Adrenal gland (tissue), 12 donors: ENCODE data around the gene KIRREL3. TPM values are rescaled to one million over a fixed set of nuclear protein-coding genes. Genes with fewer than 3 reads are reported as not detected.

Experiments used
- DNase-seq, 7 donors: peaks; one replicate each; pipeline ENCODE4 v3.0.0-alpha.2; 2019 to 2020
- H3K27ac ChIP-seq, 5 donors: fragments of 200-600 bp; sonication (generic) in 4 of 5; 1 replicate in 3 of 5; 2 replicates in 2 of 5; pipeline versions ENCODE4 v1.5.1 to v1.8.0; 2016 to 2020; ENCODE audit warnings: mild to moderate bottlenecking in 1 of 5
- H3K27me3 ChIP-seq: fragments of 200-600 bp; 2 replicates; pipeline ENCODE4 v1.8.0; 2021
- H3K36me3 ChIP-seq, 2 donors: fragments of 200-600 bp; replicated peaks in 1 of 2; 1 replicate in 1 of 2; 2 replicates in 1 of 2; pipeline versions ENCODE4 v1.5.1 to v1.8.0; 2018 to 2022
- H3K4me1 ChIP-seq, 2 donors: fragments of 200-600 bp; replicated peaks in 1 of 2; 1 replicate in 1 of 2; 2 replicates in 1 of 2; pipeline versions ENCODE4 v1.5.1 to v1.8.0; 2018 to 2021
- H3K4me3 ChIP-seq, 4 donors: fragments of 200-600 bp; sonication (generic) in 3 of 4; one replicate each; pipeline ENCODE4 v1.5.1; 2016 to 2018
- H3K9me3 ChIP-seq, 3 donors: fragments of 200-600 bp; sonication (generic) in 1 of 3; replicated peaks in 1 of 3; 1 replicate in 2 of 3; 2 replicates in 1 of 3; pipeline versions ENCODE4 v1.5.1 to v1.8.0; 2016 to 2021
- CTCF ChIP-seq, 6 experiments: fragments of 450-650 bp in 4 of 6; fragments of 200-600 bp in 2 of 6; sonication (generic) in 1 of 6; IDR thresholded peaks; 1 replicate in 5 of 6; 2 replicates in 1 of 6; pipeline versions ENCODE4 v1.5.1 to v1.8.0; 2016 to 2021; ENCODE audit warnings: antibody characterized with exemption in 6 of 6, mild to moderate bottlenecking in 2 of 6, moderate library complexity in 1 of 6
- POLR2A ChIP-seq, 2 donors: fragments of 450-650 bp; IDR thresholded peaks; one replicate each; pipeline ENCODE4 v1.6.1; 2017; ENCODE audit warnings: antibody characterized with exemption in 2 of 2, mild to moderate bottlenecking in 2 of 2, moderate library complexity in 1 of 2
- WGBS, 4 donors: extraction: QIAGEN DNeasy Blood & Tissue Kit in 2 of 4; methylation state at CpG; one replicate each; pipeline versions ENCODE4 v1.1.5 to v1.1.7; 2013 to 2017; 5-methylcytosine and 5-hydroxymethylcytosine counted together
- intact Hi-C, 2 donors: fragments of 100-400 bp; cut with DNase I; formaldehyde crosslinking; loops; one replicate each; pipeline versions ENCODE4 v1.14.1 to v1.15.0; 2022 to 2023
- polyA plus RNA-seq, 3 donors: library from polyadenylated mRNA; stranded (reverse); fragments of 200-250 nt in 2 of 3; fragments of 350-450 nt in 1 of 3; fragmentation: Illumina TruSeq in 1 of 3; extraction: RNeasy Lipid Tissue Mini Kit (QIAGEN cat#74804) in 1 of 3; gene quantifications; one replicate each; pipeline ENCODE4 v1.2.3, GENCODE V29; 2013 to 2014
- total RNA-seq, 9 donors: library from RNA; depleted of rRNA in 4 of 9; stranded (reverse); fragments of >200 nt in 4 of 9; fragments of 120-200 nt in 1 of 9; fragmentation: NEBNext Ultra II Directional in 1 of 9; extraction: Animal tissue kit (Norgen Biotek cat#: 25700) in 1 of 9; gene quantifications; one replicate each; pipeline versions ENCODE4 v1.1.0 to v1.2.4, GENCODE V29; 2013 to 2023
- donor health status: healthy with polysubstance abuse.
- donor health status: Bipolar disorder and iron deficiency.
- donor health status: DM: yes; HTN: yes; CAD: no.
- donor health status: DM: no; HTN: no; CAD: no.
- donor health status: DM: no; HTN: no; CAD: no.
- donor health status: DM: yes; HTN: yes; CAD: no.

Gene KIRREL3
- total and polyA plus RNA-seq, 12 donors = 0.07 to 4.1 (median 0.64) TPM; not detected in 1

GRCh38 chr11:126809514-126810289 lies 190.9 kb downstream of the KIRREL3 start:
- intact Hi-C loops = no loop called here
- H3K36me3 ChIP-seq = no peaks in the 10 kb centered on the region
- no peak overlapping the region for H3K27ac ChIP-seq
- H3K9me3 ChIP-seq = no peaks in the 10 kb centered on the region
- no peaks in the 10 kb centered on the region for H3K4me1 ChIP-seq
- H3K4me3 ChIP-seq = no peak overlapping the region
- WGBS, 4 donors = 83 to 86% (median 84%) methylated on average over 6 of the region's 6 CpGs
- TF ChIP-seq POLR2A (IDR thresholded peaks at IDR 0.05) (no peak), CTCF (IDR thresholded peaks at IDR 0.05) (no peak)
- no peak for DNase-seq
- H3K27me3 ChIP-seq = no peaks in the 10 kb centered on the region

- no peak for TF ChIP-seq POLR2A (IDR thresholded peaks at IDR 0.05)
- TF ChIP-seq CTCF (IDR thresholded peaks at IDR 0.05) = no peak
- 33 to 43% (median 36%) methylated on average over 2 of the region's 2 CpGs for WGBS, 4 donors
- intact Hi-C loops = no loop called here
Measured at GRCh38 chr11:126808836-126809235, 191.7 kb downstream of the KIRREL3 start.

GRCh38 chr11:126808296-126808695 lies 192.3 kb downstream of the KIRREL3 start:
- Histone ChIP-seq H3K4me1 (no peaks in the 10 kb centered on the region), H3K36me3 (no peaks in the 10 kb centered on the region), H3K4me3 (no peak overlapping the region), H3K27ac (no peak overlapping the region), H3K9me3 (no peaks in the 10 kb centered on the region), H3K27me3 (no peaks in the 10 kb centered on the region)
- TF ChIP-seq CTCF (IDR thresholded peaks at IDR 0.05) (no peak), POLR2A (IDR thresholded peaks at IDR 0.05) (no peak)
- DNase-seq = no peak
- intact Hi-C loops = no loop called here
- WGBS, 4 donors = 42 to 67% (median 43%) methylated on average over 2 of the region's 2 CpGs

More at GRCh38 chr11:126808836-126809235, 191.7 kb downstream of the KIRREL3 start:
- Histone ChIP-seq H3K4me3 (no peak overlapping the region), H3K4me1 (no peaks in the 10 kb centered on the region), H3K36me3 (no peaks in the 10 kb centered on the region), H3K9me3 (no peaks in the 10 kb centered on the region), H3K27me3 (no peaks in the 10 kb centered on the region), H3K27ac (no peak overlapping the region)
- DNase-seq = no peak

GRCh38 chr11:126805870-126806269 lies 194.7 kb downstream of the KIRREL3 start:
- Histone ChIP-seq H3K36me3 (no peaks in the 10 kb centered on the region), H3K4me1 (no peaks in the 10 kb centered on the region), H3K4me3 (no peak overlapping the region), H3K27ac (no peak overlapping the region), H3K27me3 (no peaks in the 10 kb centered on the region), H3K9me3 (no peaks in the 10 kb centered on the region)
- intact Hi-C loops = no loop called here
- no peak for DNase-seq
- TF ChIP-seq POLR2A (IDR thresholded peaks at IDR 0.05) = no peak
- no peak for TF ChIP-seq CTCF (IDR thresholded peaks at IDR 0.05)
- WGBS, 4 donors = 95 to 100% (median 97%) methylated on average over 3 of the region's 3 CpGs
